ENCODE measurements around the gene SPIB. TPM values are rescaled to one million over a fixed set of nuclear protein-coding genes. Genes with fewer than 3 reads are reported as not detected.

SPIB gene
- total RNA-seq, 2 donors from 2014 or later, result not detected

DNA sequence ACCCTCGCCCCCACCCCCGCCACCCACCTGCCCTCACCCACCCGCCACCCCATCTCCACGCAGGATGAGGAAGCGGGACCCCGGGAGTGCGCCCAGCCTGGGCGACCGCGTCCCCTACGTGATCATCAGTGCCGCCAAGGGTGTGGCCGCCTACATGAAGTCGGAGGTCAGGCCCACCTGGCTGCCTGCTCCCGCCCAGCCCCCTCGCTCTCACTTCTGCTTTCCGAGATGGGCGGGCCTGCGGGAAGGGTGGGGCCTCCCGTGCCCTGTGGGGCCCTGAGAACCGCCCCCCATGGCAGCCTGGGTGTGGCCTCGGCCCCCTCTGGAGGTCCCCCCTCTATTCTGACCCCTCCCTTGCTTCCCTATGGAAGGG, 3.1 kb upstream of the SPIB start:
- H3K27me3 ChIP-seq (replicated peaks; ENCODE audit: insufficient read depth), result peaks cover 3% of the 10 kb centered on the region
- TF ChIP-seq POLR2A (IDR thresholded peaks at IDR 0.05), result no peak
- no peak for DNase-seq (ENCODE audit: low spot score)
- intact Hi-C loops (cut with DNase I), result no loop called here
- H3K27ac ChIP-seq, result no peak overlapping the region
- WGBS, result 82% methylated on average over 20 of the region's 22 CpGs
- H3K9me3 ChIP-seq, result no peaks in the 10 kb centered on the region
- H3K4me3 ChIP-seq, result no peak overlapping the region
- H3K36me3 ChIP-seq, result no peaks in the 10 kb centered on the region
- no peaks in the 10 kb centered on the region for H3K4me1 ChIP-seq (replicated peaks)

DNA sequence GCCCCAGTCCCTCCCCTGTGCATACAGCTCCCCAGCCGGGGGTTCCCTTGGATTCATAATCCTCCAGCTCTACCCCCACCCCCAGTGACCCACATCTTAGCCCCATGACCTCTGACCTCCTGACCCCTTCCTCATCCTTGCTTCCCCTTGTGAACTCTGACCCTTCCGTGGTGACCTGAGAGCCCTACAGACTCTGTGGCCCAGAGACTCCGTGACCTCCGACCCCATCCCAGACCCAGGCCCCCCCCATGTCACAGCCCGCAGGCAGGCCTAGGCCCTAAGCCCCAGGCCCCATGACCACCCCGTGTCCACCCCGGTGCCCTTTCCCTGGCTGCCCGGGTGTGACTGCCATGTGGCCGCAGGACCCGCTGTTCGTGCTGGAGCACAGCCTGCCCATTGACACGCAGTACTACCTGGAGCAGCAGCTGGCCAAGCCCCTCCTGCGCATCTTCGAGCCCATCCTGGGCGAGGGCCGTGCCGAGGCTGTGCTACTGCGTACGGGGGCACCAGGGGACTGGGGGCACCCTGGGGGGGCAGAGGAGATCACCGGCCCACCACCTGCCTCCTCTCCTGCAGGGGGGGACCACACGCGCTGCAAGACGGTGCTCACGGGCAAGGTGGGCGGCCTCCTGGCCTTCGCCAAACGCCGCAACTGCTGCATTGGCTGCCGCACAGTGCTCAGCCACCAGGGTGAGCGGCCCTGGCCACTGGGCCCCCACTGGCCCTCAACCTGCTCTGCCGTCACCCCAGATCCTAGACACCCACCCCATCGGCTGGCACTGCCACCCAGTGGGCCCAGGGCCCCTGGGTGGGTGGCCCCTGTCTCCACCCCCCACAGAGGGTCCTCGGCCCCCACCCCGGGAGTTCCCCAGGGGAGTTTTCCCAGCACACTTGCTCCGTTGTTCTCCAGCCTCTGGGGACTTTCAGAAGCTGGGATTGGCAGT, 2.4 kb upstream of the SPIB start:
- H3K36me3 ChIP-seq, result no peaks in the 10 kb centered on the region
- H3K27ac ChIP-seq, result no peak overlapping the region
- TF ChIP-seq POLR2A (IDR thresholded peaks at IDR 0.05) (no peak), POLR2AphosphoS5 (IDR thresholded peaks at IDR 0.05) (no peak)
- TF ChIP-seq, protein P1, sequence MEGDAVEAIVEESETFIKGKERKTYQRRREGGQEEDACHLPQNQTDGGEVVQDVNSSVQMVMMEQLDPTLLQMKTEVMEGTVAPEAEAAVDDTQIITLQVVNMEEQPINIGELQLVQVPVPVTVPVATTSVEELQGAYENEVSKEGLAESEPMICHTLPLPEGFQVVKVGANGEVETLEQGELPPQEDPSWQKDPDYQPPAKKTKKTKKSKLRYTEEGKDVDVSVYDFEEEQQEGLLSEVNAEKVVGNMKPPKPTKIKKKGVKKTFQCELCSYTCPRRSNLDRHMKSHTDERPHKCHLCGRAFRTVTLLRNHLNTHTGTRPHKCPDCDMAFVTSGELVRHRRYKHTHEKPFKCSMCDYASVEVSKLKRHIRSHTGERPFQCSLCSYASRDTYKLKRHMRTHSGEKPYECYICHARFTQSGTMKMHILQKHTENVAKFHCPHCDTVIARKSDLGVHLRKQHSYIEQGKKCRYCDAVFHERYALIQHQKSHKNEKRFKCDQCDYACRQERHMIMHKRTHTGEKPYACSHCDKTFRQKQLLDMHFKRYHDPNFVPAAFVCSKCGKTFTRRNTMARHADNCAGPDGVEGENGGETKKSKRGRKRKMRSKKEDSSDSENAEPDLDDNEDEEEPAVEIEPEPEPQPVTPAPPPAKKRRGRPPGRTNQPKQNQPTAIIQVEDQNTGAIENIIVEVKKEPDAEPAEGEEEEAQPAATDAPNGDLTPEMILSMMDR (IDR thresholded peaks at IDR 0.05), result no peak
- no peak for DNase-seq (ENCODE audit: low spot score)
- intact Hi-C loops (cut with DNase I), result no loop called here
- peaks cover 3% of the 10 kb centered on the region for H3K27me3 ChIP-seq (replicated peaks; ENCODE audit: insufficient read depth)
- no peaks in the 10 kb centered on the region for H3K4me1 ChIP-seq (replicated peaks)
- WGBS, result 94% methylated on average over 28 of the region's 35 CpGs
- no peaks in the 10 kb centered on the region for H3K9me3 ChIP-seq
- no peak overlapping the region for H3K4me3 ChIP-seq

DNA sequence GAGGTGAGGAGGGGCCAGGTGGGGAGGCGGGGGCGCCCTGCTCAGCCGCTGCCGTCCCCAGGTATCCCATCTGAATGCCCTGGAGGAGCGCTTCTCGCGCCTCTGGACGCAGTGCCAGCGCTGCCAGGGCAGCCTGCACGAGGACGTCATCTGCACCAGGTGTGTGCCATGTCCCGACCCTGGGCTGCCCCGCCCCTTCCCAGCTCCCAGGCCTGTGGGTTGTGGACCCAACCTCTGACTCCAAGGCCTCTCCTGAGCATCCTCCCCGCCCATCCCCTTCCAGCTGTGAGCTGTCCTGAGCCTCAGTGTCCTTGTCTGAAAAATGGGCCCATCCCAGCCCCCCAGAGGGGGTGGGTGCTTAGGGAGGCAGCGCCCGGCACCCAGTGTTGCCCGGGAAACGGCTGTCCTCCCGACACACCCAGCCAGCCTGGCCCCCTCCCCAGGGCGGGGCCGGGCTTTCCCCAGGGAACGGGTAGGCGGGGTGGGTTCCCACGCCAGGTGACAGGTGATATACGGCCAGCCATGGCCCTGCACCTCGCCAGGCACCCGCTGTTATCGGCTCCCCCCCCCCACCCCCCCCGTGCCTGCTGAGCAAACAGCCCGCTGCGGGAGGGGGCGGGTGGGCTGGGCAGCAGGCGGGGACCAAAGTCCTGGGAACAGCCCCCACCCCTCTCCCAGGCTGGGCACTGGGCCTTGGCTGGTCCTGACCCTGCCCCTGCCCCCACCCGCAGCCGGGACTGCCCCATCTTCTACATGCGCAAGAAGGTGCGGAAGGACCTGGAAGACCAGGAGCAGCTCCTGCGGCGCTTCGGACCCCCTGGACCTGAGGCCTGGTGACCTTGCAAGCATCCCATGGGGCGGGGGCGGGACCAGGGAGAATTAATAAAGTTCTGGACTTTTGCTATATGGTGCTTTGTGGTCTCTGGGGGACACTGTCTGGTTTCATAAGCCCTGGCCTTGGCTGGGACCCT, 1.3 kb upstream of the SPIB start:
- H3K27me3 ChIP-seq (replicated peaks; ENCODE audit: insufficient read depth), result peaks cover 3% of the 10 kb centered on the region
- TF ChIP-seq POLR2A (IDR thresholded peaks at IDR 0.05), result no peak
- TF ChIP-seq, protein P1 (IDR thresholded peaks at IDR 0.05), result no peak
- no peak for TF ChIP-seq POLR2AphosphoS5 (IDR thresholded peaks at IDR 0.05)
- no peaks in the 10 kb centered on the region for H3K36me3 ChIP-seq
- no peaks in the 10 kb centered on the region for H3K4me1 ChIP-seq (replicated peaks)
- DNase-seq (ENCODE audit: low spot score), result no peak
- H3K4me3 ChIP-seq, result no peak overlapping the region
- H3K9me3 ChIP-seq, result no peaks in the 10 kb centered on the region
- 69% methylated on average over 33 of the region's 42 CpGs for WGBS
- no peak overlapping the region for H3K27ac ChIP-seq
- intact Hi-C loops (cut with DNase I), result no loop called here

DNA sequence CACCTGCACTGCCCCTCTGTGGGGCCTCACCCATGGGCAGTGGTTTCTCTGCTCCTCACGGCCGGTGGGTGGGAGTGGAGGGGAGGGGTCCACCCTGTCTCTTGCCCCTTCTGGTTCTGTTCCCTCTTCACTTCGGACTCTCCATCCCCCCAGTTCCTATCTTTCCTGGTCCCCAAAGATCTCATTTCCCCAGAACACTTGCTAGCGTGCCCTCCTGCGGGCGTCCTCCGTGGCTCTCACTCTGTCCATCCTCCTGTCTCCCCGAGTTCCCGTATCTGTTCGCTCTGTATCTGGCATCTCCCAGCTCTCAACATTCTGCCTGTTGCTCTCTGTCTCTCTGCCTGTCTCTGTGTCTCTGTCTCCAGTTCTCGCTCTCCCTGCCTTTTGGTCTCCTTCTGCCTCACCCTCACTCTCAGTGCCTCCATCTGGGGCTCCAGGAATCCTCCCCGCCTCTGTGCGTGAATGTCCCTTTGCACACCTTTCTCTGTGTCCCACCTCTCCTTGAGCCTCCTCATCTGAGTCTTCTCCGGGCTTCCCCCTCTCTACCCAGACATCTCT, 363 bp downstream of the SPIB start:
- no peaks in the 10 kb centered on the region for H3K4me1 ChIP-seq (replicated peaks)
- H3K27ac ChIP-seq, result no peak overlapping the region
- peaks cover 3% of the 10 kb centered on the region for H3K27me3 ChIP-seq (replicated peaks; ENCODE audit: insufficient read depth)
- 10% methylated on average over 14 of the region's 14 CpGs for WGBS
- no peaks in the 10 kb centered on the region for H3K36me3 ChIP-seq
- TF ChIP-seq POLR2AphosphoS5 (IDR thresholded peaks at IDR 0.05) (no peak), POLR2A (IDR thresholded peaks at IDR 0.05) (no peak)
- TF ChIP-seq, protein P1 (IDR thresholded peaks at IDR 0.05), result no peak
- H3K9me3 ChIP-seq, result no peaks in the 10 kb centered on the region
- intact Hi-C loops (cut with DNase I), result no loop called here
- no peak for DNase-seq (ENCODE audit: low spot score)
- no peak overlapping the region for H3K4me3 ChIP-seq

DNA sequence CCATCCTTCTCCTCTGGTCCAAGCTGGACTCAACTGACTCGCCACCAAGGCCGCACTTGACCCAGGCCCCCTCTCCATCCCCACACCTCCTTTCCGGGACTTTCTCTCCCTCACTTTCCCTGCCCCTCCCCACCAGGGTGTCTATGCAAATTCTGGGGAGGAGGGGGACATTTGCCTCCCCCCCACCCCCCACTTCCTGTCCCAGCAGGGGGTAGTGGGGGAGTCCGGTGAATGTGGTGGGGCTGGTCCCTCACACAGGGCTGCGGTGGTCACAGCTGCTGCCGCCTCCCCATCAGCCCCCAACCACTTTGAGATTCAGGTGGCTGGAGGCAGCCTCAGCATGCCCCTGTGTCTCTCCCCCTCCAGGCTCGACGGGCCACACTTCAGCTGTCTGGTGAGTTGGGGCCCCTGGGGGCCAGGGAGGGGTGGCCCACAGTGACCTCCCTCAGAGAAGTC, 870 bp downstream of the SPIB start:
- TF ChIP-seq, protein P1 (IDR thresholded peaks at IDR 0.05), result no peak
- DNase-seq (ENCODE audit: low spot score), result no peak

More for the DNA sequence above, 870 bp downstream of the SPIB start:
- no peak overlapping the region for H3K27ac ChIP-seq
- peaks cover 3% of the 10 kb centered on the region for H3K27me3 ChIP-seq (replicated peaks; ENCODE audit: insufficient read depth)
- no peak overlapping the region for H3K4me3 ChIP-seq
- intact Hi-C loops (cut with DNase I), result no loop called here
- H3K9me3 ChIP-seq, result no peaks in the 10 kb centered on the region
- no peaks in the 10 kb centered on the region for H3K4me1 ChIP-seq (replicated peaks)
- H3K36me3 ChIP-seq, result no peaks in the 10 kb centered on the region
- 29% methylated on average over 8 of the region's 8 CpGs for WGBS
